ENCODE results near the gene RBP4.
"Not testable (repeated sequence)": the region's sequence is repeated elsewhere in the genome, so short reads cannot be mapped to it uniquely, and the experiment has no call there.

Gene RBP4

GRCh38 chr10:93547522-93547921 lies 53.5 kb downstream of the RBP4 start:
- Histone ChIP-seq H3K36me3 (no peaks in the 10 kb centered on the region), H3K27me3 (peaks cover 4% of the 10 kb centered on the region), H3K4me1 (ENCODE audit: control insufficient read depth in 1 of 2, insufficient read depth in 1 of 2, low read depth in 1 of 2, low read length in 1 of 2) (no peaks in the 10 kb centered on the region), H3K4me3 (ENCODE audit: low read depth in 1 of 2, low read length in 1 of 2) (no peak overlapping the region), H3K27ac (no peak overlapping the region), H3K9me3 (no peaks in the 10 kb centered on the region)
- TF ChIP-seq CTCF (IDR thresholded peaks at IDR 0.05), result no peak

- H3K27ac ChIP-seq; H3K9me3 ChIP-seq; H3K27me3 ChIP-seq; H3K4me3 ChIP-seq (ENCODE audit: low read depth in 1 of 2, low read length in 1 of 2); H3K36me3 ChIP-seq; H3K4me1 ChIP-seq (ENCODE audit: control insufficient read depth in 1 of 2, insufficient read depth in 1 of 2, low read depth in 1 of 2, low read length in 1 of 2): not testable (repeated sequence)
Measured at GRCh38 chr10:93546995-93547394, 54.0 kb downstream of the RBP4 start.

- H3K4me3 ChIP-seq (ENCODE audit: low read depth in 1 of 2, low read length in 1 of 2), result no peak overlapping the region
- H3K4me1 ChIP-seq (ENCODE audit: control insufficient read depth in 1 of 2, insufficient read depth in 1 of 2, low read depth in 1 of 2, low read length in 1 of 2), result no peaks in the 10 kb centered on the region
- H3K27me3 ChIP-seq, result peaks cover 4% of the 10 kb centered on the region
- no peak overlapping the region for H3K27ac ChIP-seq
- H3K9me3 ChIP-seq, result no peaks in the 10 kb centered on the region
- H3K36me3 ChIP-seq, result no peaks in the 10 kb centered on the region
- no peak for TF ChIP-seq CTCF (IDR thresholded peaks at IDR 0.05)
Measured at GRCh38 chr10:93542358-93542791, 58.7 kb downstream of the RBP4 start.
